Measurements from ENCODE around the gene ZIC4. TPM values are rescaled to one million over a fixed set of nuclear protein-coding genes. Genes with fewer than 3 reads are reported as not detected.

ZIC4 gene
- total and polyA plus RNA-seq, 2 experiments from 2014 or later, result 0.17 TPM; not detected in 1

GRCh38 chr3:147401421-147401820 lies 4.9 kb downstream of the ZIC4 start:
- Histone ChIP-seq H3K27ac (no peak overlapping the region), H3K4me2 (no peak overlapping the region), H3K9me2 (replicated peaks; ENCODE audit: insufficient read depth) (no peaks in the 10 kb centered on the region), H3K36me3 (replicated peaks; ENCODE audit: insufficient read depth, low read depth) (no peaks in the 10 kb centered on the region), H3K9me3 (ENCODE audit: low read depth) (no peaks in the 10 kb centered on the region), H3K4me3 (no peak overlapping the region), H2AFZ (no peak overlapping the region), H3K27me3 (peaks cover 100% of the 10 kb centered on the region), H3K79me2 (no peaks in the 10 kb centered on the region), H3K4me1 (ENCODE audit: insufficient read depth) (no peaks in the 10 kb centered on the region), H4K20me1 (ENCODE audit: insufficient read depth, poor library complexity, severe bottlenecking) (no peaks in the 10 kb centered on the region)
- 10% methylated on average over 1 of the region's 1 CpG for WGBS (ENCODE audit: low lambda C conversion rate, missing lambda C conversion rate)
- TF ChIP-seq EZH2 (IDR thresholded peaks at IDR 0.05; ENCODE audit: borderline replicate concordance) (no peak), EZH2phosphoT487 (IDR thresholded peaks at IDR 0.05; ENCODE audit: low read depth, severe bottlenecking, unreplicated experiment) (no peak), CTCF (IDR thresholded peaks at IDR 0.05; ENCODE audit: poor library complexity) (no peak)
- DNase-seq (ENCODE audit: low spot score), result no peak

- no peaks in the 10 kb centered on the region for H3K4me1 ChIP-seq (ENCODE audit: insufficient read depth)
- H4K20me1 ChIP-seq (ENCODE audit: insufficient read depth, poor library complexity, severe bottlenecking), result no peaks in the 10 kb centered on the region
- no peaks in the 10 kb centered on the region for H3K36me3 ChIP-seq (replicated peaks; ENCODE audit: insufficient read depth, low read depth)
- H2AFZ ChIP-seq, result no peak overlapping the region
- H3K27ac ChIP-seq, result no peak overlapping the region
- H3K4me3 ChIP-seq, result no peak overlapping the region
- H3K9me2 ChIP-seq (replicated peaks; ENCODE audit: insufficient read depth), result no peaks in the 10 kb centered on the region
- no peak for DNase-seq (ENCODE audit: low spot score)
- H3K79me2 ChIP-seq, result no peaks in the 10 kb centered on the region
- TF ChIP-seq EZH2 (IDR thresholded peaks at IDR 0.05; ENCODE audit: borderline replicate concordance) (no peak), EZH2phosphoT487 (IDR thresholded peaks at IDR 0.05; ENCODE audit: low read depth, severe bottlenecking, unreplicated experiment) (no peak), CTCF (IDR thresholded peaks at IDR 0.05; ENCODE audit: poor library complexity) (no peak)
- H3K9me3 ChIP-seq (ENCODE audit: low read depth), result no peaks in the 10 kb centered on the region
- H3K27me3 ChIP-seq, result peaks cover 100% of the 10 kb centered on the region
- H3K4me2 ChIP-seq, result no peak overlapping the region
- WGBS (ENCODE audit: low lambda C conversion rate, missing lambda C conversion rate), result 33% methylated on average over 1 of the region's 1 CpG
These were observed 5.3 kb downstream of the ZIC4 start for GRCh38 chr3:147400999-147401398.

GRCh38 chr3:147400111-147400510 lies 6.2 kb downstream of the ZIC4 start:
- no peak for TF ChIP-seq CTCF (IDR thresholded peaks at IDR 0.05; ENCODE audit: poor library complexity)
- no peak for TF ChIP-seq EZH2 (IDR thresholded peaks at IDR 0.05; ENCODE audit: borderline replicate concordance)
- no peak for TF ChIP-seq EZH2phosphoT487 (IDR thresholded peaks at IDR 0.05; ENCODE audit: low read depth, severe bottlenecking, unreplicated experiment)
- no peak overlapping the region for H3K4me2 ChIP-seq
- H3K27me3 ChIP-seq, result peaks cover 100% of the 10 kb centered on the region
- H3K79me2 ChIP-seq, result no peaks in the 10 kb centered on the region
- H3K9me3 ChIP-seq (ENCODE audit: low read depth), result no peaks in the 10 kb centered on the region
- no peaks in the 10 kb centered on the region for H3K9me2 ChIP-seq (replicated peaks; ENCODE audit: insufficient read depth)
- H4K20me1 ChIP-seq (ENCODE audit: insufficient read depth, poor library complexity, severe bottlenecking), result no peaks in the 10 kb centered on the region
- H3K36me3 ChIP-seq (replicated peaks; ENCODE audit: insufficient read depth, low read depth), result no peaks in the 10 kb centered on the region
- no peak overlapping the region for H3K4me3 ChIP-seq
- H3K4me1 ChIP-seq (ENCODE audit: insufficient read depth), result no peaks in the 10 kb centered on the region
- no peak overlapping the region for H2AFZ ChIP-seq
- DNase-seq (ENCODE audit: low spot score), result no peak
- H3K27ac ChIP-seq, result no peak overlapping the region
